Small intestine (tissue), 7 donors: Measurements from ENCODE around the gene AMMECR1. TPM values are rescaled to one million over a fixed set of nuclear protein-coding genes. Genes with fewer than 3 reads are reported as not detected.

ENCODE experiments used
- DNase-seq, 2 donors: peaks; one replicate each; pipeline versions ENCODE4 v3.0.0 to v3.0.0-alpha.2; 2013
- FAIRE-seq: peaks from 2 replicates; lab custom pipeline; 2012; peaks lifted over from hg19 to GRCh38; lab: Jason Lieb, UNC
- H3K27ac ChIP-seq, 3 donors: one replicate each; pipeline ENCODE4 v1.5.1; 2013; ENCODE audit warnings: low read length in 2 of 3, mild to moderate bottlenecking in 2 of 3, control low read depth in 1 of 3, inconsistent platforms in 1 of 3, low read depth in 1 of 3, moderate library complexity in 1 of 3
- H3K27me3 ChIP-seq, 3 donors: one replicate each; pipeline ENCODE4 v1.6.1; 2013; ENCODE audit warnings: low read length in 3 of 3, inconsistent platforms in 1 of 3; ENCODE audit not compliant: control insufficient read depth in 3 of 3, insufficient read depth in 3 of 3
- H3K36me3 ChIP-seq, 3 donors: one replicate each; pipeline ENCODE4 v1.6.1; 2013; ENCODE audit warnings: low read length in 3 of 3, inconsistent platforms in 1 of 3, low read depth in 1 of 3, mild to moderate bottlenecking in 1 of 3, moderate library complexity in 1 of 3; ENCODE audit not compliant: control insufficient read depth in 3 of 3, insufficient read depth in 2 of 3
- H3K4me1 ChIP-seq, 3 donors: one replicate each; pipeline ENCODE4 v1.6.1; 2013; ENCODE audit warnings: low read length in 2 of 3, inconsistent platforms in 1 of 3, low read depth in 1 of 3, mild to moderate bottlenecking in 1 of 3, moderate library complexity in 1 of 3; ENCODE audit not compliant: control insufficient read depth in 3 of 3, insufficient read depth in 2 of 3
- H3K4me3 ChIP-seq, 3 donors: one replicate each; pipeline ENCODE4 v1.5.1; 2013; ENCODE audit warnings: low read length in 3 of 3, control low read depth in 1 of 3, inconsistent platforms in 1 of 3, low read depth in 1 of 3, mild to moderate bottlenecking in 1 of 3, moderate library complexity in 1 of 3
- H3K9me3 ChIP-seq, 2 donors: one replicate each; pipeline ENCODE4 v1.6.1; 2013; ENCODE audit warnings: low read depth in 1 of 2, low read length in 1 of 2; ENCODE audit not compliant: control insufficient read depth in 2 of 2, insufficient read depth in 1 of 2
- WGBS, 3 donors: extraction: QIAGEN DNeasy Blood & Tissue Kit; methylation state at CpG; one replicate each; pipeline ENCODE4 v1.1.7; 2013; 5-methylcytosine and 5-hydroxymethylcytosine counted together
- polyA plus RNA-seq, 4 donors: library from polyadenylated mRNA; stranded (reverse) in 3 of 4; unstranded in 1 of 4; fragments of 200-250 nt in 3 of 4; fragments of 120-200 nt in 1 of 4; gene quantifications; one replicate each; pipeline versions ENCODE4 v1.2.1 to v1.2.3, GENCODE V29; 2013
- donor health status: healthy with polysubstance abuse.
- donor health status: control.
- donor health status: control.
- donor health status: Bipolar disorder and iron deficiency.
- donor health status: healthy.

The AMMECR1 gene
- polyA plus RNA-seq, 4 donors: 2.2 to 10.6 (median 4.1) TPM

GRCh38 chrX:110308220-110308619 lies 9.7 kb downstream of the AMMECR1 start:
- WGBS, 3 donors: 80 to 96% (median 83%) methylated on average over 2 of the region's 2 CpGs
- no peak for FAIRE-seq
- no peaks in the 10 kb centered on the region for H3K9me3 ChIP-seq

GRCh38 chrX:110304884-110305283 lies 13.0 kb downstream of the AMMECR1 start:
- FAIRE-seq (no peak), DNase-seq (no peak)
- no peak overlapping the region for H3K27ac ChIP-seq
- H3K9me3 ChIP-seq: peaks cover 0 to 4% of the 10 kb centered on the region in 2 donors
- H3K27me3 ChIP-seq: no peaks in the 10 kb centered on the region
- H3K36me3 ChIP-seq: no peaks in the 10 kb centered on the region
- no peak overlapping the region for H3K4me3 ChIP-seq
- no peaks in the 10 kb centered on the region for H3K4me1 ChIP-seq

More at GRCh38 chrX:110308220-110308619, 9.7 kb downstream of the AMMECR1 start:
- H3K27me3 ChIP-seq: no peaks in the 10 kb centered on the region
- H3K27ac ChIP-seq: no peak overlapping the region
- H3K4me3 ChIP-seq: no peak overlapping the region
- peaks cover 0 to 4% (median 2%) of the 10 kb centered on the region in 3 donors for H3K4me1 ChIP-seq
- no peaks in the 10 kb centered on the region for H3K36me3 ChIP-seq
- DNase-seq: no peak

GRCh38 chrX:110304371-110304770 lies 13.5 kb downstream of the AMMECR1 start:
- Histone ChIP-seq H3K4me1 (no peaks in the 10 kb centered on the region), H3K9me3 (peaks cover 0 to 4% of the 10 kb centered on the region in 2 donors), H3K27me3 (no peaks in the 10 kb centered on the region), H3K27ac (no peak overlapping the region), H3K4me3 (no peak overlapping the region), H3K36me3 (no peaks in the 10 kb centered on the region)
- WGBS, 3 donors: 90 to 95% (median 91%) methylated on average over 1 of the region's 1 CpG
- FAIRE-seq (no peak), DNase-seq (no peak)

DNA sequence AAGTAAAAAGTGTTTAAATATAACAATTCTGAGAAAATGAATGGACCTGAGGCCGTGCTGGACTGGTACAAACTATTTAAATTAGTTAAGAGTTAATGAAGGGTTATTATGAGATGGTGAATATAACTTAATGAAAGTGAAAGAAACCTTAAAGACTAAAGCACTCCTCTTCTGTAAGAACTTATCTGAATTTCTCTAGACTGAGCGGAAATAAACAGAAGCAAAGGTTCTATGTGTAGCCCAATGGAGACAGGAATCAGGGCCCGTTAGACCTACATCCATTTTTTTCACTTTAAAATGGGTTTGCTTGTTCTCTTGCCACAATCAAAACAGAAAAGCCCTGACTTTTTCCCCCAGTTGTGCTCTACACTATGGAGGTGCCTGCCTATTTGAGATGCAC lies 14.9 kb downstream of the AMMECR1 start:
- no peaks in the 10 kb centered on the region for H3K27me3 ChIP-seq
- peaks cover 0 to 4% of the 10 kb centered on the region in 2 donors for H3K9me3 ChIP-seq
- H3K4me3 ChIP-seq: no peak overlapping the region
- H3K36me3 ChIP-seq: no peaks in the 10 kb centered on the region
- H3K4me1 ChIP-seq: no peaks in the 10 kb centered on the region
- no peak for DNase-seq
- 77 to 92% (median 88%) methylated on average over 3 of the region's 3 CpGs for WGBS, 3 donors
- FAIRE-seq: no peak
- no peak overlapping the region for H3K27ac ChIP-seq

- 71 to 100% (median 91%) methylated on average over 1 of the region's 1 CpG for WGBS, 3 donors
- DNase-seq: no peak
- no peak for FAIRE-seq
Measured at GRCh38 chrX:110301194-110301593, 16.7 kb downstream of the AMMECR1 start.

DNA sequence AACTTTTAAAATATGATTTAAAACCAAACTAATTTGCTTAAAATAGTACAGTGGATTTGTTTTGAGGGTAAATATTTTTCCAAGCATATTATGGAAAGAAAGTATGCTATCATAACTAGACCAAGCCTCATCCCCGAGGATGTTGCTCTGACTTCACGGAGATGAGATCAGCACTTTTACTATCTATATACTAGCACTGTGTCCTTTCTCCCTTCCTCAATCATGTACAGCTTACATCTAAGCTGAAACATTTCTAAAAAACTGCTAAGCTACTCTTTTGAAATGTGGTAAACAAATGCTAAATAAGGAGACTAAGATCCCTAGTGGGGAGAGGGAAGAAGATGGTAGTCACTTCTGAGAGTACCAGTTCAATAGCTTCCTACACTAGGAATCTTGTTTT lies 23.8 kb downstream of the AMMECR1 start:
- 85 to 96% (median 94%) methylated on average over 2 of the region's 2 CpGs for WGBS, 3 donors
- Histone ChIP-seq H3K27ac (no peak overlapping the region), H3K9me3 (peaks cover 0 to 3% of the 10 kb centered on the region in 2 donors), H3K36me3 (no peaks in the 10 kb centered on the region), H3K27me3 (no peaks in the 10 kb centered on the region), H3K4me3 (no peak overlapping the region), H3K4me1 (no peaks in the 10 kb centered on the region)
- no peak for DNase-seq
- no peak for FAIRE-seq

More at GRCh38 chrX:110301194-110301593, 16.7 kb downstream of the AMMECR1 start:
- no peak overlapping the region for H3K4me3 ChIP-seq
- H3K27ac ChIP-seq: no peak overlapping the region
- no peaks in the 10 kb centered on the region for H3K27me3 ChIP-seq
- H3K4me1 ChIP-seq: no peaks in the 10 kb centered on the region
- H3K36me3 ChIP-seq: no peaks in the 10 kb centered on the region
- H3K9me3 ChIP-seq: peaks cover 0 to 7% of the 10 kb centered on the region in 2 donors

DNA sequence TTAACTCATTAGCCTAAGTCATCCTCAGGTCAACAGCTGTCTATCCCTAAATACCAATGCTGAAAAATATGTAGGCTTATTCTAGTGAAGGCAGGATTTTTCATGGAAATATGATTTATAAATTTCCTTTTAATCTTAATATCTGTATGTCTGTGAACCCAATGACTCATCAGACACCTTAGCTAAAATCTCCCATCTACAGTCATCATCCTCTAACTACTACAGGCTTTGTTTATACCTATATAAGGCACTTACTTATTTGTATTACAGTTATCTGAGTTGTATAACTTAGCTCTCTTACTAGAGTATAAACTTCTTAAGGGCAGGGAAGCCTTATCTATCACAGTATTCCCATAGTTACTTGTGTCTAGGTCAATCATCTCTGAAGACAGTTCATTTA lies 24.2 kb downstream of the AMMECR1 start:
- DNase-seq (no peak), FAIRE-seq (no peak)
- H3K36me3 ChIP-seq: no peaks in the 10 kb centered on the region
- H3K4me3 ChIP-seq: no peak overlapping the region
- H3K9me3 ChIP-seq: peaks cover 0 to 3% of the 10 kb centered on the region in 2 donors
- H3K27me3 ChIP-seq: no peaks in the 10 kb centered on the region
- H3K27ac ChIP-seq: no peak overlapping the region
- H3K4me1 ChIP-seq: no peaks in the 10 kb centered on the region

DNA sequence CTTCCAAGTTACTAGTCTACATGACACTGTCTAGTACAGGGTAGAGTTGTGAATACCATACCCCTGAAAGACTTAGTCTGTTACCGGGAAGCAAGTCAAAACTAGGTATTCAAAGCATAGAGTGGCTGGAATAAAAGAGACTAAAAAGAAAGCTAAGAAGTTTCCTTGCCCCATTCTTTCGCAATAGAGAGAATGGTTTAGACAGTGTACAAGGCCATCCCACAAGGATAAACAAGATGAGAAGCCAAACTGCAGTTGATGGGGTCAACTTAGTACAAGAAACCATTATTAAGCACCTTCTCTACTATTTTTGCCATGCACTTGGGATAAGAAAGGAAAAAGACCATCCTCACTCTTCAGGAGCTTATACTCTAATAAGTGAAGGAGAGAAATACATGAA lies 30.3 kb downstream of the AMMECR1 start:
- Histone ChIP-seq H3K27ac (no peak overlapping the region), H3K4me3 (no peak overlapping the region), H3K4me1 (no peaks in the 10 kb centered on the region), H3K36me3 (no peaks in the 10 kb centered on the region), H3K27me3 (no peaks in the 10 kb centered on the region), H3K9me3 (peaks cover 0 to 2% of the 10 kb centered on the region in 2 donors)
- FAIRE-seq (no peak), DNase-seq (no peak)
- WGBS, 3 donors: 73 to 94% (median 84%) methylated on average over 2 of the region's 2 CpGs

DNA sequence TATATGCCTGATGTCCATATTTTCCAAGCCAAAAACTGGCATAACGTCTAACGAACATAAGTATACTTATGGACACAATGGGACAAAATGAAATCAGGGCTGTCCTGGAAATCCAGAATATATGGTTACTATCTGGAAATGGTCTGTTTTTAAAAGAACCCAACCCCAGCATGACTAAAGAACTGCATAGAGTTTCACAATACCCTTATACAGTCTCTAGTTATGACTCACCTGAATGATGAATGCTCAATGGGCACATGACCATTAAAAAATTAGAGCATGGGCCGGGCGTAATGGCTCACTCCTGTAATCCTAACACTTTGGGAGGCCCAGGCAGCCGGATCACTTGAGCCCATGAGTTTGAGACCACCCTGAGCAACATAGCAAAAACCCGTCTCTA lies 31.8 kb downstream of the AMMECR1 start:
- 82 to 95% (median 94%) methylated on average over 6 of the region's 6 CpGs for WGBS, 3 donors
- no peak for FAIRE-seq

More for the DNA sequence above, 31.8 kb downstream of the AMMECR1 start:
- no peak overlapping the region for H3K27ac ChIP-seq
- peak in 1 of 2 donors; percentile 7 for DNase-seq
- no peaks in the 10 kb centered on the region for H3K36me3 ChIP-seq
- no peaks in the 10 kb centered on the region for H3K4me1 ChIP-seq
- H3K27me3 ChIP-seq: no peaks in the 10 kb centered on the region
- H3K4me3 ChIP-seq: no peak overlapping the region
- peaks cover 0 to 2% of the 10 kb centered on the region in 2 donors for H3K9me3 ChIP-seq
